Neural cell (in vitro differentiated cells): ENCODE results near the gene RAB9A.

Experiments
- CTCF ChIP-seq: fragments of 450-650 bp; IDR thresholded peaks from 2 replicates; pipeline ENCODE4 v1.5.1; 2014; ENCODE audit warnings: antibody characterized with exemption, mild to moderate bottlenecking, moderate library complexity; ENCODE audit not compliant: poor library complexity, severe bottlenecking
- EP300 ChIP-seq: fragments of 450-650 bp; conservative IDR thresholded peaks from 2 replicates; pipeline ENCODE4 v1.6.1; 2014; ENCODE audit warnings: antibody characterized with exemption, mild to moderate bottlenecking, moderate library complexity; ENCODE audit not compliant: poor library complexity, severe bottlenecking
- EZH2 ChIP-seq: fragments of 200-600, 300-800 bp; shearing (Covaris generic), sonication (generic); IDR thresholded peaks from 2 replicates; pipeline ENCODE4 v1.6.1; 2014; ENCODE audit warnings: antibody characterized with exemption, low read length, borderline replicate concordance, mild to moderate bottlenecking; ENCODE audit not compliant: insufficient read depth, poor library complexity, severe bottlenecking
- POLR2AphosphoS5 ChIP-seq: IDR thresholded peaks from 2 replicates; pipeline ENCODE4 v1.6.1; 2012
- RAD21 ChIP-seq: fragments of 450-650 bp; conservative IDR thresholded peaks from 2 replicates; pipeline ENCODE4 v1.6.1; 2014; ENCODE audit warnings: antibody characterized with exemption, mild to moderate bottlenecking, moderate library complexity
- REST ChIP-seq: IDR thresholded peaks from 2 replicates; pipeline ENCODE4 v1.6.1; 2012; ENCODE audit warnings: borderline replicate concordance
- SMC3 ChIP-seq: fragments of 450-650 bp; conservative IDR thresholded peaks from 2 replicates; pipeline ENCODE4 v1.6.1; 2014; ENCODE audit warnings: antibody characterized with exemption, mild to moderate bottlenecking, moderate library complexity; ENCODE audit not compliant: poor library complexity

- no peak for TF ChIP-seq CTCF
- TF ChIP-seq EZH2 = no peak
- no peak for TF ChIP-seq SMC3
- no peak for TF ChIP-seq POLR2AphosphoS5
- no peak for TF ChIP-seq EP300
- no peak for TF ChIP-seq REST
- TF ChIP-seq RAD21 = no peak
Measured at GRCh38 chrX:13721819-13722519, 33.0 kb downstream of the RAB9A start.
